Peyer's patch (tissue), 4 donors: ENCODE measurements around the gene VWA1.

Experiments
- POLR2A ChIP-seq, 2 donors: fragments of 450-650 bp; IDR thresholded peaks; one replicate each; pipeline ENCODE4 v1.5.1; 2017; ENCODE audit warnings: antibody characterized with exemption in 2 of 2, mild to moderate bottlenecking in 2 of 2, moderate library complexity in 2 of 2
- TF ChIP-seq, protein P1 (sequence below), 6 experiments: fragments of 450-650 bp in 4 of 6; fragments of 200-600 bp in 2 of 6; sonication (generic) in 1 of 6; IDR thresholded peaks; one replicate each; pipeline ENCODE4 v1.5.1; 2017 to 2019; ENCODE audit warnings: antibody characterized with exemption in 6 of 6, mild to moderate bottlenecking in 3 of 6, moderate library complexity in 1 of 6

DNA sequence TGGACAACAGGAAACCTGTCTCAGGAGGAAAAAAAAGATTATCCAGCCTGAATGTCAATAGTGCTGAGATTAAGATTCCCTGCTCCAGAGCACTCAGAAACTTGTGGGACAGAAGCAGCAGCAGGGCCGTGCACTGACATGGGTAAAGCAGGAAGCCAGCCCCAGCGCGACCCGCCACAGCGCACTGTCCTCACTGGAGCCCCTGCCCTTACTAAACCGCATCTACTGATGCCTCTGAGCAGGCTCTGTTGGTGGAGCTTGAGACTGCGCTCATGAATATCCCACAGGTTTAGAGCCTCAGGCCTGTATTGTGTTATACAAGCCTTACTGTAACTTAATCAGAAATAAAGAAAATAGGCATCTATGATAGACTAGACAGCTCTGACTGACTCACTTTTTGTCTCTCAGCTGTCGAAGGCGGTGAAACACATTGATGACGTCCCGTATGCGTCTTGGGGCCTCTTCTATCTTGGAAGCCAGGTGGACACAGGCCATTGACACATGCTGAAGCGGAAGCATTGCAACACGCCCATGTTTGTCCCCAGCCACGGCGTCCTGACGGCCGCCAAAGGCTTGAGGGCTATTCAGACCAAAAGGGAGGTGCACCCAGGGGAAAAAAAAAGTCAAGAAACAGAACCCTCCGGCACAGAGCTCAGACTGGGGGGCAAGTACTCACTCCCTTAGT, 37.5 kb upstream of the VWA1 start:
- TF ChIP-seq, protein P1, sequence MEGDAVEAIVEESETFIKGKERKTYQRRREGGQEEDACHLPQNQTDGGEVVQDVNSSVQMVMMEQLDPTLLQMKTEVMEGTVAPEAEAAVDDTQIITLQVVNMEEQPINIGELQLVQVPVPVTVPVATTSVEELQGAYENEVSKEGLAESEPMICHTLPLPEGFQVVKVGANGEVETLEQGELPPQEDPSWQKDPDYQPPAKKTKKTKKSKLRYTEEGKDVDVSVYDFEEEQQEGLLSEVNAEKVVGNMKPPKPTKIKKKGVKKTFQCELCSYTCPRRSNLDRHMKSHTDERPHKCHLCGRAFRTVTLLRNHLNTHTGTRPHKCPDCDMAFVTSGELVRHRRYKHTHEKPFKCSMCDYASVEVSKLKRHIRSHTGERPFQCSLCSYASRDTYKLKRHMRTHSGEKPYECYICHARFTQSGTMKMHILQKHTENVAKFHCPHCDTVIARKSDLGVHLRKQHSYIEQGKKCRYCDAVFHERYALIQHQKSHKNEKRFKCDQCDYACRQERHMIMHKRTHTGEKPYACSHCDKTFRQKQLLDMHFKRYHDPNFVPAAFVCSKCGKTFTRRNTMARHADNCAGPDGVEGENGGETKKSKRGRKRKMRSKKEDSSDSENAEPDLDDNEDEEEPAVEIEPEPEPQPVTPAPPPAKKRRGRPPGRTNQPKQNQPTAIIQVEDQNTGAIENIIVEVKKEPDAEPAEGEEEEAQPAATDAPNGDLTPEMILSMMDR (IDR thresholded peaks at IDR 0.05): no peak
- TF ChIP-seq POLR2A (IDR thresholded peaks at IDR 0.05): no peak
